Endodermal cell (in vitro differentiated cells): ENCODE results near the gene FBXW7. TPM values are rescaled to one million over a fixed set of nuclear protein-coding genes. Genes with fewer than 3 reads are reported as not detected.

Experiments used
- DNase-seq: peaks from one replicate; pipeline ENCODE4 v3.0.0-alpha.2; 2017
- H3K27ac ChIP-seq: 2 replicates; pipeline ENCODE4 v1.5.1; 2013; ENCODE audit warnings: mild to moderate bottlenecking, low read depth, low read length, moderate library complexity
- H3K27me3 ChIP-seq: 2 replicates; pipeline ENCODE4 v1.6.1; 2013; ENCODE audit warnings: mild to moderate bottlenecking, low read length, moderate library complexity; ENCODE audit not compliant: insufficient read depth, control insufficient read depth, poor library complexity, severe bottlenecking
- H3K36me3 ChIP-seq: 2 replicates; pipeline ENCODE4 v1.7.0; 2013; ENCODE audit warnings: mild to moderate bottlenecking, low read length, moderate library complexity; ENCODE audit not compliant: control insufficient read depth, insufficient read depth
- H3K4me1 ChIP-seq: one replicate; pipeline ENCODE4 v1.7.0; 2013; ENCODE audit warnings: low read length; ENCODE audit not compliant: control insufficient read depth, insufficient read depth
- H3K4me3 ChIP-seq: 2 replicates; pipeline ENCODE4 v1.5.1; 2013; ENCODE audit warnings: mild to moderate bottlenecking, low read length, moderate library complexity
- H3K9ac ChIP-seq: 2 replicates; pipeline ENCODE4 v1.6.1; 2013; ENCODE audit warnings: mild to moderate bottlenecking, low read length, moderate library complexity; ENCODE audit not compliant: poor library complexity, severe bottlenecking; ENCODE audit errors: extremely low read depth
- H3K9me3 ChIP-seq: 2 replicates; pipeline ENCODE4 v1.6.1; 2013; ENCODE audit warnings: mild to moderate bottlenecking, low read length, moderate library complexity; ENCODE audit not compliant: control insufficient read depth
- H3K27ac Mint-ChIP-seq: 2 replicates; pipeline ENCODE4 v1.8.0; 2020; ENCODE audit warnings: mixed read lengths
- H3K27me3 Mint-ChIP-seq: 2 replicates; pipeline ENCODE4 v1.8.0; 2021; ENCODE audit warnings: mild to moderate bottlenecking, mixed read lengths; ENCODE audit not compliant: insufficient read depth
- H3K36me3 Mint-ChIP-seq: 2 replicates; pipeline ENCODE4 v1.8.0; 2020; ENCODE audit warnings: low read depth, mixed read lengths
- H3K4me1 Mint-ChIP-seq: 2 replicates; pipeline ENCODE4 v1.8.0; 2020; ENCODE audit warnings: mixed read lengths
- H3K4me3 Mint-ChIP-seq: 2 replicates; pipeline ENCODE4 v1.8.0; 2020; ENCODE audit warnings: mild to moderate bottlenecking, moderate library complexity, mixed read lengths
- H3K9me3 Mint-ChIP-seq: 2 replicates; pipeline ENCODE4 v1.8.0; 2020; ENCODE audit warnings: mild to moderate bottlenecking, mixed read lengths
- WGBS, 2 experiments: methylation state at CpG; one replicate each; pipeline versions ENCODE4 v1.1.5 to v1.1.7; 2013; ENCODE audit warnings: missing lambda C conversion rate in 2 of 2, mixed read lengths in 1 of 2; ENCODE audit not compliant: insufficient coverage in 1 of 2, insufficient read length in 1 of 2; 5-methylcytosine and 5-hydroxymethylcytosine counted together
- total RNA-seq, 2 donors: library from RNA; stranded (reverse); fragmentation: NEBNext Ultra II Directional in 1 of 2; extraction: Animal tissue kit (Norgen Biotek cat#: 25700) in 1 of 2; gene quantifications; 2 replicates in 1 of 2; 3 replicates in 1 of 2; pipeline ENCODE4 v1.2.1, GENCODE V29; 2021
- TF ChIP-seq, protein P1 (sequence below): fragments of 200-600 bp; sonication (generic); conservative IDR thresholded peaks from 2 replicates; pipeline ENCODE4 v1.5.0; 2021; ENCODE audit warnings: antibody characterized with exemption, mild to moderate bottlenecking

The FBXW7 gene
- total RNA-seq, 2 donors from 2014 or later: 34.3 to 34.4 TPM

DNA sequence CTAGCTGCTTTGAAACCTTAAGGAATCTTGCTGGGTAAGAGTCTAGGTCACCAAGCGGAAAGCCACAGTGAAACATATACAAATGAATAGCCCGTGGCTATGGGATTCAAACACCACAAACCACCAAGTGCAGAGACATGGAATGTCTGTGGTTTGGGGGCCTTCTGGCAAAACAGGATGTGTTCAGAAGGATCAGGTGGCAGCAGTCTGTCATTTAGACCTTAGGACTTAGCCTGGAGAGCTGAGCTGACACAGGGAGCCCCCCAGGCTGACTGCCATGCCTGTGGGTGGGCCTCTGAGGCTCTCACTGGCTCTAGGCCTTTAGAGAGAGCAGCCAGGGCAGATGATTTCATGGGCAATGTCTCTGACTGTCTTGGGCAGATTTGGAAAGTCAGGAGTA lies 225.6 kb downstream of the FBXW7 start:
- H3K27ac Mint-ChIP-seq: no peak overlapping the region
- no peak overlapping the region for H3K4me3 Mint-ChIP-seq
- H3K9me3 Mint-ChIP-seq: no peaks in the 10 kb centered on the region

DNA sequence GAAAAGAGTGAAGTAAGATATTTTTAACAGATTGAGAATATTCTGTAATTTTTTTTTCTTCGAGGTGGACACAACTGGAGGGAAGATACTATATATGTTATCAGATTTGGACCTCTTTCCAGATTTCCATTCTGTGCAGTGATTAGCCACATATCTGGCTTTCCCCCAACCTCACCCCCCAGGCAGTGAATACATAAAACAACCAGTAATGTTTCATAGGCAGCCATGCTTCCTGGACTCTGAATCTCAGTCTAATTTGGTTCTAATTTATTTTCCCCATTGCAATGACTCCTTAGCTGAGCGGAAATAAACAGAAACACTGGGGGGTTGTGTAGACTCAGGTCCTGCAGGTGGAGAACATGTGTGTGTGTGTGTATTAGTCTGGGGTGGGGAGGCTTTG lies 226.5 kb downstream of the FBXW7 start:
- Mint-ChIP-seq H3K27me3 (no peaks in the 10 kb centered on the region), H3K4me3 (no peak overlapping the region), H3K4me1 (peaks cover 6% of the 10 kb centered on the region), H3K27ac (no peak overlapping the region), H3K9me3 (no peaks in the 10 kb centered on the region), H3K36me3 (no peaks in the 10 kb centered on the region)
- H3K27me3 ChIP-seq: no peaks in the 10 kb centered on the region
- DNase-seq: no peak
- no peak overlapping the region for H3K27ac ChIP-seq
- no peaks in the 10 kb centered on the region for H3K9me3 ChIP-seq
- WGBS, 2 experiments: 93% methylated on average over 2 of the region's 2 CpGs; no CpG with 5 or more reads in 1 of the 2 experiments
- no peaks in the 10 kb centered on the region for H3K36me3 ChIP-seq
- H3K4me3 ChIP-seq: no peak overlapping the region
- TF ChIP-seq, protein P1, sequence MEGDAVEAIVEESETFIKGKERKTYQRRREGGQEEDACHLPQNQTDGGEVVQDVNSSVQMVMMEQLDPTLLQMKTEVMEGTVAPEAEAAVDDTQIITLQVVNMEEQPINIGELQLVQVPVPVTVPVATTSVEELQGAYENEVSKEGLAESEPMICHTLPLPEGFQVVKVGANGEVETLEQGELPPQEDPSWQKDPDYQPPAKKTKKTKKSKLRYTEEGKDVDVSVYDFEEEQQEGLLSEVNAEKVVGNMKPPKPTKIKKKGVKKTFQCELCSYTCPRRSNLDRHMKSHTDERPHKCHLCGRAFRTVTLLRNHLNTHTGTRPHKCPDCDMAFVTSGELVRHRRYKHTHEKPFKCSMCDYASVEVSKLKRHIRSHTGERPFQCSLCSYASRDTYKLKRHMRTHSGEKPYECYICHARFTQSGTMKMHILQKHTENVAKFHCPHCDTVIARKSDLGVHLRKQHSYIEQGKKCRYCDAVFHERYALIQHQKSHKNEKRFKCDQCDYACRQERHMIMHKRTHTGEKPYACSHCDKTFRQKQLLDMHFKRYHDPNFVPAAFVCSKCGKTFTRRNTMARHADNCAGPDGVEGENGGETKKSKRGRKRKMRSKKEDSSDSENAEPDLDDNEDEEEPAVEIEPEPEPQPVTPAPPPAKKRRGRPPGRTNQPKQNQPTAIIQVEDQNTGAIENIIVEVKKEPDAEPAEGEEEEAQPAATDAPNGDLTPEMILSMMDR: no peak
- H3K9ac ChIP-seq: no peak overlapping the region
- no peaks in the 10 kb centered on the region for H3K4me1 ChIP-seq

More for the DNA sequence above, 225.6 kb downstream of the FBXW7 start:
- Histone ChIP-seq H3K9ac (no peak overlapping the region), H3K27ac (no peak overlapping the region), H3K4me1 (no peaks in the 10 kb centered on the region), H3K4me3 (no peak overlapping the region), H3K27me3 (no peaks in the 10 kb centered on the region), H3K9me3 (no peaks in the 10 kb centered on the region), H3K36me3 (no peaks in the 10 kb centered on the region)
- no peak for DNase-seq
- H3K27me3 Mint-ChIP-seq: no peaks in the 10 kb centered on the region
- peaks cover 6% of the 10 kb centered on the region for H3K4me1 Mint-ChIP-seq
- 89% methylated on average over 2 of the region's 2 CpGs; no CpG with 5 or more reads in 1 of the 2 experiments for WGBS, 2 experiments
- H3K36me3 Mint-ChIP-seq: no peaks in the 10 kb centered on the region
- TF ChIP-seq, protein P1: no peak

DNA sequence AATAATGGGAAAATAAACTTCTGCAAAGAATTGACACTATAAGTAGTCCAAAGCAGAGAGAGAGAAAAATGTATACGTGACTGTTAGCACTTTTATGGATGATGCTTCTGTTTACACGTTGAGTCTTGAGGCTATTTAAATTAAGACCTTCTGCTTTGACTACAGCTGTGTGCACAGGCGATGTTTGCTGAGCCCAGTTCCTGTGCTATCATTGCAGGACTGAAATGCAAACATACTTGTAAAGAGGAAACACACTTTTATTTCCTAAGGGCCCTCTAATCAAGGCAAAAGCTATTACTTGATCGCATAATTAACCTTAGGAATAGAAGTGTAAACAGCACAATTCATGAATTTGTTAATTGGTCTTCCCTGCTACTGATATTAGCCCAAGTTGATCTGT lies 226.9 kb downstream of the FBXW7 start:
- H3K27ac Mint-ChIP-seq: no peak overlapping the region
- no peaks in the 10 kb centered on the region for H3K4me1 ChIP-seq
- H3K4me3 Mint-ChIP-seq: no peak overlapping the region

More for the DNA sequence above, 226.9 kb downstream of the FBXW7 start:
- no peaks in the 10 kb centered on the region for H3K36me3 Mint-ChIP-seq
- peaks cover 6% of the 10 kb centered on the region for H3K4me1 Mint-ChIP-seq
- TF ChIP-seq, protein P1: no peak
- H3K9me3 ChIP-seq: no peaks in the 10 kb centered on the region
- WGBS, 2 experiments: 89 to 100% methylated on average over 1 to 4 of the region's 4 CpGs
- H3K27ac ChIP-seq: no peak overlapping the region
- no peak overlapping the region for H3K4me3 ChIP-seq
- H3K36me3 ChIP-seq: no peaks in the 10 kb centered on the region
- H3K27me3 Mint-ChIP-seq: no peaks in the 10 kb centered on the region
- no peak overlapping the region for H3K9ac ChIP-seq
- no peaks in the 10 kb centered on the region for H3K27me3 ChIP-seq
- H3K9me3 Mint-ChIP-seq: no peaks in the 10 kb centered on the region
- no peak for DNase-seq
